PC-9 (cell line): Measurements from ENCODE around the gene IL3.

Experiments used
- CTCF ChIP-seq: fragments of 200-600 bp; sonication (generic); conservative IDR thresholded peaks from 2 replicates; pipeline ENCODE4 v1.6.1; 2017; ENCODE audit warnings: mixed run types, antibody characterized with exemption, mild to moderate bottlenecking, moderate library complexity
- EZH2 ChIP-seq: fragments of 200-600 bp; sonication (generic); IDR thresholded peaks from 2 replicates; pipeline ENCODE4 v1.8.0; 2017; ENCODE audit warnings: antibody characterized with exemption, low read depth

GRCh38 chr5:132110930-132111329 lies 50.5 kb downstream of the IL3 start:
- TF ChIP-seq CTCF (no peak), EZH2 (no peak)
